K562 (cell line): Measurements from ENCODE around the gene FADD. TPM values are rescaled to one million over a fixed set of nuclear protein-coding genes. Genes with fewer than 3 reads are reported as not detected.

Experiments
- ATAC-seq: fragments of 200-7000 bp; cut with Tn5 transposase; 3 replicates; pipeline ENCODE4 v1.9.1; 2020; ENCODE audit warnings: moderate library complexity
- BruUV-seq: library from RNA; stranded (reverse); fragments of 400-500 nt; replicated peaks from 2 replicates; lab custom pipeline; 2021; lab: Mats Ljungman, UMichigan
- CTCF ChIA-PET: fragments of 300-600 bp; formaldehyde crosslinking; extraction: SDS; loops from one replicate; lab custom pipeline; 2021; ENCODE audit warnings: low intra/inter-chr PET ratio; lab: Yijun Ruan, JAX
- POLR2A ChIA-PET: fragments of 300-600, 350-650 bp; sonication (Branson Sonifier 250); formaldehyde crosslinking; extraction: SDS; loops from one replicate; lab custom pipeline; 2021; ENCODE audit warnings: antibody characterized with exemption, inconsistent platforms; lab: Yijun Ruan, JAX
- DNase-seq, 4 experiments: peaks; one replicate each; pipeline versions ENCODE4 v3.0.0 to v3.0.0-alpha.2; 2011 to 2018; ENCODE audit warnings: low spot score in 3 of 4, mixed read lengths in 3 of 4; ENCODE audit errors: extremely low read depth in 1 of 4
- FAIRE-seq: peaks from 2 replicates; lab custom pipeline; 2011; peaks lifted over from hg19 to GRCh38; lab: Jason Lieb, UNC
- H2AFZ ChIP-seq: 2 replicates; pipeline ENCODE4 v1.6.0; 2011; ENCODE audit warnings: low read depth, low read length, control low read depth, inconsistent platforms
- H3K27ac ChIP-seq: fragments of 200-600 bp; 3 replicates; pipeline ENCODE4 v1.8.0; 2011; ENCODE audit warnings: low read depth, mild to moderate bottlenecking, control low read depth, inconsistent platforms, low read length, moderate library complexity, mixed read lengths; ENCODE audit errors: extremely low read depth
- H3K27me3 ChIP-seq, 2 experiments: fragments of 300-600 bp in 1 of 2; 2 replicates in 1 of 2; 3 replicates in 1 of 2; pipeline versions ENCODE4 v1.6.0 to v1.8.0; 2011; ENCODE audit warnings: inconsistent platforms in 2 of 2, low read length in 2 of 2, mild to moderate bottlenecking in 1 of 2, mixed read lengths in 1 of 2, moderate library complexity in 1 of 2; ENCODE audit not compliant: control insufficient read depth in 2 of 2, insufficient read depth in 2 of 2
- H3K36me3 ChIP-seq: fragments of 300-600 bp; 3 replicates; pipeline ENCODE4 v1.8.0; 2011; ENCODE audit warnings: mild to moderate bottlenecking, low read length, inconsistent platforms; ENCODE audit not compliant: control insufficient read depth, insufficient read depth
- H3K4me1 ChIP-seq, 2 experiments: fragments of 200-600 bp in 1 of 2; replicated peaks in 1 of 2; 2 replicates in 1 of 2; 3 replicates in 1 of 2; pipeline versions ENCODE4 v1.5.1 to v1.8.0; 2011; ENCODE audit warnings: inconsistent platforms in 2 of 2, low read length in 2 of 2, mild to moderate bottlenecking in 1 of 2, mixed read lengths in 1 of 2, moderate library complexity in 1 of 2; ENCODE audit not compliant: control insufficient read depth in 2 of 2, insufficient read depth in 2 of 2
- H3K4me2 ChIP-seq: 2 replicates; pipeline ENCODE4 v1.6.1; 2011; ENCODE audit warnings: low read length, control low read depth, inconsistent platforms, mixed read lengths; ENCODE audit not compliant: insufficient read depth
- H3K4me3 ChIP-seq: fragments of 200-600 bp; sonication (generic), shearing (Covaris generic); 2 replicates; pipeline ENCODE4 v1.5.1; 2016; ENCODE audit warnings: control low read depth, inconsistent platforms
- H3K79me2 ChIP-seq: fragments of 200-600 bp; 3 replicates; pipeline ENCODE4 v1.8.0; 2011; ENCODE audit warnings: low read length, inconsistent platforms; ENCODE audit not compliant: control insufficient read depth, insufficient read depth
- H3K9ac ChIP-seq, 2 experiments: 2 replicates each; pipeline versions ENCODE4 v1.6.0 to v1.6.1; 2011; ENCODE audit warnings: low read depth in 2 of 2, low read length in 2 of 2, control low read depth in 1 of 2, inconsistent platforms in 1 of 2, mild to moderate bottlenecking in 1 of 2, mixed read lengths in 1 of 2; ENCODE audit not compliant: insufficient read depth in 1 of 2
- H3K9me1 ChIP-seq: one replicate; pipeline ENCODE4 v1.6.0; 2011; ENCODE audit warnings: inconsistent platforms, mild to moderate bottlenecking, low read length, moderate library complexity; ENCODE audit not compliant: control insufficient read depth, insufficient read depth
- H3K9me3 ChIP-seq: replicated peaks from 2 replicates; pipeline ENCODE4 v1.5.1; 2011; ENCODE audit warnings: low read depth, low read length, inconsistent platforms; ENCODE audit not compliant: control insufficient read depth, insufficient read depth
- H4K20me1 ChIP-seq: replicated peaks from 2 replicates; pipeline ENCODE4 v1.6.1; 2011; ENCODE audit warnings: low read length, inconsistent platforms, mixed read lengths; ENCODE audit not compliant: control insufficient read depth, insufficient read depth
- SIN3A ChIP-seq, 2 experiments: fragments of 150-350 bp in 1 of 2; IDR thresholded peaks; 2 replicates each; pipeline ENCODE4 v1.6.1; 2011 to 2016; ENCODE audit warnings: borderline replicate concordance in 2 of 2, low read depth in 2 of 2, low read length in 2 of 2, mild to moderate bottlenecking in 2 of 2, moderate library complexity in 2 of 2; ENCODE audit not compliant: control insufficient read depth in 1 of 2
- ZNF12 ChIP-seq: sonication (generic); formaldehyde crosslinking; IDR thresholded peaks from 2 replicates; pipeline ENCODE4 v1.4.0; 2020; ENCODE audit warnings: mild to moderate bottlenecking, missing genetic modification reagents
- WGBS: fragments of 100-300 bp; shearing (Covaris generic); methylation state at CpG from one replicate; pipeline ENCODE4 v1.1.6; 2016; ENCODE audit warnings: low coverage, mixed read lengths; ENCODE audit not compliant: insufficient coverage; ENCODE audit errors: missing lambda C conversion rate; 5-methylcytosine and 5-hydroxymethylcytosine counted together
- in situ Hi-C: fragments of 300-500 bp; cut with MboI; formaldehyde crosslinking; loops from 4 replicates; pipeline ENCODE4 v1.15.0; 2018; ENCODE audit warnings: inconsistent platforms, mixed read lengths
- intact Hi-C: fragments of 100-400 bp; cut with micrococcal nuclease; formaldehyde crosslinking; loops from 2 replicates; pipeline ENCODE4 v1.14.2; 2022
- polyA plus RNA-seq, 8 experiments: library from polyadenylated mRNA; depleted of rRNA in 4 of 8; stranded (reverse) in 5 of 8; unstranded in 3 of 8; fragments of >200 nt; fragmentation: Nextera tagmentation in 2 of 8; fragmentation: Illumina TruSeq in 1 of 8; extraction: Ambion mirVana in 2 of 8; extraction: Trizol in 1 of 8; gene quantifications; 2 replicates each; pipeline versions ENCODE4 v1.2.1 to v1.2.3, GENCODE V29; 2011 to 2014; ENCODE audit warnings: inconsistent platforms in 1 of 8, missing spikeins in 1 of 8
- total RNA-seq, 7 experiments: library from RNA; depleted of rRNA in 6 of 7; stranded (reverse); fragments of >200 nt in 6 of 7; fragmentation: Illumina TruSeq in 2 of 7; extraction: Trizol in 2 of 7; gene quantifications; 2 replicates each; pipeline versions ENCODE4 v1.2.1 to v1.2.3, GENCODE V29; 2011 to 2021; ENCODE audit warnings: low replicate concordance in 1 of 7
- TF ChIP-seq, protein P1 (sequence below), 3 experiments: fragments of 200-800 bp in 1 of 3; sonication (Bioruptor generic) in 1 of 3; sonication (generic) in 1 of 3; formaldehyde crosslinking in 1 of 3; IDR thresholded peaks; 2 replicates each; pipeline versions ENCODE4 v1.6.1 to v1.8.0; 2016 to 2022; ENCODE audit warnings: mild to moderate bottlenecking in 2 of 3, missing compliant biosample characterization in 2 of 3, missing genetic modification characterization in 2 of 3, missing genetic modification reagents in 1 of 3
- TF ChIP-seq, protein P2 (sequence below), 2 experiments: fragments of 150-350 bp in 1 of 2; IDR thresholded peaks; 2 replicates each; pipeline ENCODE4 v1.6.1; 2012 to 2016; ENCODE audit warnings: low read depth in 2 of 2, low read length in 2 of 2, mild to moderate bottlenecking in 1 of 2, moderate library complexity in 1 of 2

FADD gene
- total and polyA plus RNA-seq, 9 of the 15 experiments (the other 6 are each of a cell fraction or from before 2014, with no cell fraction given) = 0.29 to 26.9 (median 20.4) TPM

DNA sequence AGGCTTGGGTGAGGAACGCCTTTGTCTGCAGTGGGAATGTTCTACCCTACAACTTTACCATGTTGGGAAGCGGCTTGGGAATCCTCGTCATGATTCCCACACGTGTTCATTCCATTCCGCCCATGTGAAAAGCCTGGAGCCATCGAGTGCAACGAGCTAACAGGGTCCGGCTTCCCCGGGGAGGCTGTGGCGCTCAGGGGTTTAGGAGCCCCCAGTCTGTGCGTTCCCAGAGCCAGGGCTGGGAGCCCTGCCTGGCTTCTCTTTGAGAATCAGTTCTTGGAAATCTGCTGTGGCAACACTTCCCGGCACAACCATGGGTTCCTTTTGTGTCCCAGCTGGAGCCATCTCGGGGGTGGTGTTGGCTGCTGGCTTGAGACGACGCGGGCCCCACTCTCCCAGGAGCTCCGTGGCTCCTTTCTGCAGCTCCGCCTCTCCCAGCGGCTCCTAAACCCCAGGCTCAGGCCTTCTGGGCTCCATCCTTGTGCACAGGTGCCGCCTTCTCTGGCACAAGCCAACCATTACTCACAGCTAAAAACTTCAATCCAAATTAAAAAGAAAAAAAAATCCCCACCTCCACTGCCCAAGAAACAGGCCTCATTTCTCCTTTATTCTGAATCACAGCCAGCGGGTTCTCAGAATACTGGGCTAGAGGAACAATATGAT lies 48.7 kb downstream of the FADD start:
- Histone ChIP-seq H3K4me2 (no peak overlapping the region), H3K4me1 (peaks cover 11% of the 10 kb centered on the region in 2 experiments; a peak in 2 of 5 replicates), H3K79me2 (no peaks in the 10 kb centered on the region), H3K9me3 (no peaks in the 10 kb centered on the region), H3K27me3 (peaks cover 27 to 58% of the 10 kb centered on the region in 2 experiments), H3K36me3 (no peaks in the 10 kb centered on the region), H3K4me3 (no peak overlapping the region), H3K27ac (no peak overlapping the region), H3K9ac (peak overlapping the region in 1 of 2 experiments; percentile 45; a peak in 1 of 4 replicates), H3K9me1 (no peaks in the 10 kb centered on the region), H2AFZ (no peak overlapping the region), H4K20me1 (no peaks in the 10 kb centered on the region)
- ChIA-PET POLR2A (interaction anchor here (1.5 kb wide), 1 partner anchor 14 kb away, joined by 3 read pairs; no protein-coding TSS in a partner anchor), CTCF (no interaction called here)
- DNase-seq = no peak
- intact Hi-C loops = no loop called here
- no peak for TF ChIP-seq SIN3A (IDR thresholded peaks at IDR 0.05; ENCODE audit: borderline replicate concordance in 2 of 2, control insufficient read depth in 1 of 2, low read depth in 2 of 2, low read length in 2 of 2)
- TF ChIP-seq, protein P1, sequence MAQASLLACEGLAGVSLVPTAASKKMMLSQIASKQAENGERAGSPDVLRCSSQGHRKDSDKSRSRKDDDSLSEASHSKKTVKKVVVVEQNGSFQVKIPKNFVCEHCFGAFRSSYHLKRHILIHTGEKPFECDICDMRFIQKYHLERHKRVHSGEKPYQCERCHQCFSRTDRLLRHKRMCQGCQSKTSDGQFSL (CRISPR knock-in tag; IDR thresholded peaks at IDR 0.05) = 0 out of 2 replicates have a peak, but pooled peaks have one; percentile 20
- TF ChIP-seq, protein P1 (tag; IDR thresholded peaks at IDR 0.05) = no peak
- TF ChIP-seq, protein P2, sequence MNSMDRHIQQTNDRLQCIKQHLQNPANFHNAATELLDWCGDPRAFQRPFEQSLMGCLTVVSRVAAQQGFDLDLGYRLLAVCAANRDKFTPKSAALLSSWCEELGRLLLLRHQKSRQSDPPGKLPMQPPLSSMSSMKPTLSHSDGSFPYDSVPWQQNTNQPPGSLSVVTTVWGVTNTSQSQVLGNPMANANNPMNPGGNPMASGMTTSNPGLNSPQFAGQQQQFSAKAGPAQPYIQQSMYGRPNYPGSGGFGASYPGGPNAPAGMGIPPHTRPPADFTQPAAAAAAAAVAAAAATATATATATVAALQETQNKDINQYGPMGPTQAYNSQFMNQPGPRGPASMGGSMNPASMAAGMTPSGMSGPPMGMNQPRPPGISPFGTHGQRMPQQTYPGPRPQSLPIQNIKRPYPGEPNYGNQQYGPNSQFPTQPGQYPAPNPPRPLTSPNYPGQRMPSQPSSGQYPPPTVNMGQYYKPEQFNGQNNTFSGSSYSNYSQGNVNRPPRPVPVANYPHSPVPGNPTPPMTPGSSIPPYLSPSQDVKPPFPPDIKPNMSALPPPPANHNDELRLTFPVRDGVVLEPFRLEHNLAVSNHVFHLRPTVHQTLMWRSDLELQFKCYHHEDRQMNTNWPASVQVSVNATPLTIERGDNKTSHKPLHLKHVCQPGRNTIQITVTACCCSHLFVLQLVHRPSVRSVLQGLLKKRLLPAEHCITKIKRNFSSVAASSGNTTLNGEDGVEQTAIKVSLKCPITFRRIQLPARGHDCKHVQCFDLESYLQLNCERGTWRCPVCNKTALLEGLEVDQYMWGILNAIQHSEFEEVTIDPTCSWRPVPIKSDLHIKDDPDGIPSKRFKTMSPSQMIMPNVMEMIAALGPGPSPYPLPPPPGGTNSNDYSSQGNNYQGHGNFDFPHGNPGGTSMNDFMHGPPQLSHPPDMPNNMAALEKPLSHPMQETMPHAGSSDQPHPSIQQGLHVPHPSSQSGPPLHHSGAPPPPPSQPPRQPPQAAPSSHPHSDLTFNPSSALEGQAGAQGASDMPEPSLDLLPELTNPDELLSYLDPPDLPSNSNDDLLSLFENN (IDR thresholded peaks at IDR 0.05; ENCODE audit: low read depth in 2 of 2, low read length in 2 of 2) = no peak
- TF ChIP-seq ZNF12 (CRISPR knock-in tag) = no peak
- WGBS = 38% methylated on average over 16 of the region's 21 CpGs
- no peak for ATAC-seq
- no TSS peak for BruUV-seq
- no peak for FAIRE-seq
- in situ Hi-C loops = no loop called here
